RWPE2 (cell line): ENCODE data around the gene NUP133.
A peak's percentile ranks its signal among the peaks of the same experiment; 100 is the strongest.

Experiments
- ATAC-seq: fragments of 200-7000 bp; cut with Tn5 transposase; 3 replicates; pipeline ENCODE4 v1.9.1; 2021; ENCODE audit warnings: low read depth
- DNase-seq: peaks from one replicate; pipeline ENCODE4 v3.0.0-alpha.2; 2020; ENCODE audit warnings: low spot score
- H3K27ac ChIP-seq: fragments of 450-650 bp; 2 replicates; pipeline ENCODE4 v1.5.1; 2017; ENCODE audit warnings: mild to moderate bottlenecking; ENCODE audit not compliant: poor library complexity, severe bottlenecking
- H3K27me3 ChIP-seq: fragments of 250-450 bp; sonication (Bioruptor Pico); 2 replicates; pipeline ENCODE4 v1.5.1; 2021; ENCODE audit warnings: mild to moderate bottlenecking, moderate library complexity; ENCODE audit not compliant: insufficient read depth, poor library complexity, severe bottlenecking
- H3K36me3 ChIP-seq: fragments of 250-450 bp; sonication (Bioruptor Pico); 2 replicates; pipeline ENCODE4 v1.5.1; 2020; ENCODE audit warnings: low read depth, mild to moderate bottlenecking, moderate library complexity
- H3K4me1 ChIP-seq: fragments of 250-450 bp; sonication (Bioruptor Pico); 2 replicates; pipeline ENCODE4 v1.5.1; 2021; ENCODE audit warnings: mild to moderate bottlenecking, moderate library complexity; ENCODE audit not compliant: insufficient read depth, poor library complexity, severe bottlenecking
- H3K4me3 ChIP-seq: fragments of 250-450 bp; sonication (Bioruptor Pico); 2 replicates; pipeline ENCODE4 v1.5.1; 2021; ENCODE audit warnings: mild to moderate bottlenecking, moderate library complexity; ENCODE audit not compliant: severe bottlenecking
- H3K9me3 ChIP-seq: fragments of 250-450 bp; sonication (Bioruptor Pico); 2 replicates; pipeline ENCODE4 v1.5.1; 2021; ENCODE audit warnings: mild to moderate bottlenecking, moderate library complexity; ENCODE audit not compliant: severe bottlenecking
- CTCF ChIP-seq: fragments of 450-650 bp; IDR thresholded peaks from one replicate; pipeline ENCODE4 v1.5.1; 2017; ENCODE audit warnings: mild to moderate bottlenecking, moderate library complexity; ENCODE audit not compliant: poor library complexity, severe bottlenecking

The NUP133 gene

DNA sequence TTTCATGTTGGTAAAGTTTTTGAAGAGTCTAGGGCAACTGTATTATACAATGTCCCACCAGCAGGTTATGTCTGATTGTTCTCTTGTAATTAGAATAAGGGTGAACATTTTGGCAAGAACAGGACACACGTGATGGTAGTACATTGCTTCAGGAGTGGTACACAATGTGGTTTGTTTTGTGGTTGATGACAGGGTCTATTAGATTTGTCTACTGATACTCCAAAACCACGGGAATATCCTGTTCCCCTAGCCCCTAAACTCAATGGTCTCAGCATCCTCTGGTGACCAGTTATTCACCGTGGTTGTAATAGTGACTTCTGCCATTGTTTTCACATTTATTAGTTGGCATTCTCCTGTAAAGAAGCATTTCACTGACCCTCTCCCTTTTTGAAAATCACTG, 52.1 kb downstream of the NUP133 start:
- Histone ChIP-seq H3K9me3 (no peaks in the 10 kb centered on the region), H3K36me3 (peaks cover 6% of the 10 kb centered on the region), H3K27me3 (no peaks in the 10 kb centered on the region), H3K4me3 (no peak overlapping the region), H3K4me1 (no peaks in the 10 kb centered on the region), H3K27ac (no peak overlapping the region)
- DNase-seq (no peak), ATAC-seq (no peak)
- TF ChIP-seq CTCF: no peak

GRCh38 chr1:229454056-229454455, 54.1 kb downstream of the NUP133 start:
- Histone ChIP-seq H3K27ac (no peak overlapping the region), H3K4me1 (no peaks in the 10 kb centered on the region), H3K4me3 (no peak overlapping the region), H3K27me3 (no peaks in the 10 kb centered on the region), H3K9me3 (no peaks in the 10 kb centered on the region), H3K36me3 (no peaks in the 10 kb centered on the region; the same call in 1 of the 2 replicates)
- DNase-seq (no peak), ATAC-seq (no peak)
- TF ChIP-seq CTCF: no peak

GRCh38 chr1:229452956-229453801, 55.0 kb downstream of the NUP133 start:
- Histone ChIP-seq H3K4me1 (no peaks in the 10 kb centered on the region), H3K9me3 (no peaks in the 10 kb centered on the region), H3K27ac (no peak overlapping the region), H3K36me3 (no peaks in the 10 kb centered on the region; the same call in 1 of the 2 replicates), H3K4me3 (no peak overlapping the region), H3K27me3 (no peaks in the 10 kb centered on the region)
- DNase-seq (no peak), ATAC-seq (no peak)
- peak; percentile 40 for TF ChIP-seq CTCF

GRCh38 chr1:229448845-229449244, 59.3 kb downstream of the NUP133 start:
- H3K9me3 ChIP-seq: no peaks in the 10 kb centered on the region
- TF ChIP-seq CTCF: no peak
- H3K4me3 ChIP-seq: no peak overlapping the region
- no peaks in the 10 kb centered on the region for H3K27me3 ChIP-seq
- H3K36me3 ChIP-seq: no peaks in the 10 kb centered on the region; the same call in 1 of the 2 replicates
- DNase-seq (no peak), ATAC-seq (no peak)
- H3K4me1 ChIP-seq: no peaks in the 10 kb centered on the region
- no peak overlapping the region for H3K27ac ChIP-seq

GRCh38 chr1:229448354-229448753, 59.8 kb downstream of the NUP133 start:
- no peaks in the 10 kb centered on the region for H3K27me3 ChIP-seq
- no peak overlapping the region for H3K27ac ChIP-seq
- H3K4me1 ChIP-seq: no peaks in the 10 kb centered on the region
- no peak overlapping the region for H3K4me3 ChIP-seq
- no peak for TF ChIP-seq CTCF
- DNase-seq: no peak
- H3K36me3 ChIP-seq: no peaks in the 10 kb centered on the region; the same call in 1 of the 2 replicates
- ATAC-seq: no peak
- H3K9me3 ChIP-seq: no peaks in the 10 kb centered on the region
